ENCODE data around the gene YY1.

The YY1 gene

Small RNAs within 50 kb of the gene (small RNA-seq; reads per million reads assigned to genes)
- gene MIR345 (8.8 to 63.7 reads per million in 2 experiments), gene RN7SL523P (0 to 0.04 reads per million in 2 experiments)
